Ovary (tissue), 3 donors: ENCODE results near the gene CDKAL1.

Experiments
- POLR2A ChIP-seq: fragments of 450-650 bp; IDR thresholded peaks from one replicate; pipeline ENCODE4 v1.6.1; 2017; ENCODE audit warnings: antibody characterized with exemption, mild to moderate bottlenecking, moderate library complexity
- TF ChIP-seq, protein P1 (sequence below), 3 donors: fragments of 450-650 bp in 2 of 3; fragments of 200-600 bp in 1 of 3; IDR thresholded peaks; one replicate each; pipeline versions ENCODE4 v1.5.1 to v1.8.0; 2016 to 2022; ENCODE audit warnings: antibody characterized with exemption in 3 of 3, mild to moderate bottlenecking in 1 of 3
- donor health status: DM: no; HTN: no; CAD: no.

DNA sequence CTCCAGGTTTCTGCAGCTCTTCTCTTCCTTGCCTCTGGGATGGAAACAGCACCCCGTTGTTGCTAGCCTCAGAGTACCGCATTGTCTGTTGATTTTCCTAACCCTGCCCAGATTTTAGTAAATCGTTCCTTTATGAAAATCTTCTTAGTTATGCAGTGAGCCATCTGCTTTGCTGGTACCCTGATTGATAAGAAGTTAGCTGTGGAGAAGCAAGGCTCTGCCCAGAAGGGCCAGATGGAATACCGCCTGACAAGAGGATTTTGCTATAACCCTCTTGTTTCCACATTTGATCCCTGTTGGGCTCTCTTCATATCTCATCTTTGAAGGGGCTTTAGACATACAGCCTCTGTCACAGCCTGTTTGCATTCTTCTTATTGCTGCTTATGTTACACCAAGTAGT is 229.0 kb downstream of the CDKAL1 start:
- TF ChIP-seq, protein P1, sequence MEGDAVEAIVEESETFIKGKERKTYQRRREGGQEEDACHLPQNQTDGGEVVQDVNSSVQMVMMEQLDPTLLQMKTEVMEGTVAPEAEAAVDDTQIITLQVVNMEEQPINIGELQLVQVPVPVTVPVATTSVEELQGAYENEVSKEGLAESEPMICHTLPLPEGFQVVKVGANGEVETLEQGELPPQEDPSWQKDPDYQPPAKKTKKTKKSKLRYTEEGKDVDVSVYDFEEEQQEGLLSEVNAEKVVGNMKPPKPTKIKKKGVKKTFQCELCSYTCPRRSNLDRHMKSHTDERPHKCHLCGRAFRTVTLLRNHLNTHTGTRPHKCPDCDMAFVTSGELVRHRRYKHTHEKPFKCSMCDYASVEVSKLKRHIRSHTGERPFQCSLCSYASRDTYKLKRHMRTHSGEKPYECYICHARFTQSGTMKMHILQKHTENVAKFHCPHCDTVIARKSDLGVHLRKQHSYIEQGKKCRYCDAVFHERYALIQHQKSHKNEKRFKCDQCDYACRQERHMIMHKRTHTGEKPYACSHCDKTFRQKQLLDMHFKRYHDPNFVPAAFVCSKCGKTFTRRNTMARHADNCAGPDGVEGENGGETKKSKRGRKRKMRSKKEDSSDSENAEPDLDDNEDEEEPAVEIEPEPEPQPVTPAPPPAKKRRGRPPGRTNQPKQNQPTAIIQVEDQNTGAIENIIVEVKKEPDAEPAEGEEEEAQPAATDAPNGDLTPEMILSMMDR (IDR thresholded peaks at IDR 0.05) = no peak
- no peak for TF ChIP-seq POLR2A
